Measurements from ENCODE around the gene CFAP77.

- TF ChIP-seq, protein P1, sequence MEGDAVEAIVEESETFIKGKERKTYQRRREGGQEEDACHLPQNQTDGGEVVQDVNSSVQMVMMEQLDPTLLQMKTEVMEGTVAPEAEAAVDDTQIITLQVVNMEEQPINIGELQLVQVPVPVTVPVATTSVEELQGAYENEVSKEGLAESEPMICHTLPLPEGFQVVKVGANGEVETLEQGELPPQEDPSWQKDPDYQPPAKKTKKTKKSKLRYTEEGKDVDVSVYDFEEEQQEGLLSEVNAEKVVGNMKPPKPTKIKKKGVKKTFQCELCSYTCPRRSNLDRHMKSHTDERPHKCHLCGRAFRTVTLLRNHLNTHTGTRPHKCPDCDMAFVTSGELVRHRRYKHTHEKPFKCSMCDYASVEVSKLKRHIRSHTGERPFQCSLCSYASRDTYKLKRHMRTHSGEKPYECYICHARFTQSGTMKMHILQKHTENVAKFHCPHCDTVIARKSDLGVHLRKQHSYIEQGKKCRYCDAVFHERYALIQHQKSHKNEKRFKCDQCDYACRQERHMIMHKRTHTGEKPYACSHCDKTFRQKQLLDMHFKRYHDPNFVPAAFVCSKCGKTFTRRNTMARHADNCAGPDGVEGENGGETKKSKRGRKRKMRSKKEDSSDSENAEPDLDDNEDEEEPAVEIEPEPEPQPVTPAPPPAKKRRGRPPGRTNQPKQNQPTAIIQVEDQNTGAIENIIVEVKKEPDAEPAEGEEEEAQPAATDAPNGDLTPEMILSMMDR (IDR thresholded peaks at IDR 0.05; ENCODE audit: low read depth, low read length): no peak
- TF ChIP-seq POLR2A (IDR thresholded peaks at IDR 0.05; ENCODE audit: extremely low read depth, insufficient read length) (no peak), MAX (IDR thresholded peaks at IDR 0.05; ENCODE audit: low read depth, low read length) (no peak)
These were observed 34.1 kb downstream of the CFAP77 start for GRCh38 chr9:132443951-132444607.

Data from NB4 (cell line).